ENCODE results near the gene FBN1.

Gene FBN1

DNA sequence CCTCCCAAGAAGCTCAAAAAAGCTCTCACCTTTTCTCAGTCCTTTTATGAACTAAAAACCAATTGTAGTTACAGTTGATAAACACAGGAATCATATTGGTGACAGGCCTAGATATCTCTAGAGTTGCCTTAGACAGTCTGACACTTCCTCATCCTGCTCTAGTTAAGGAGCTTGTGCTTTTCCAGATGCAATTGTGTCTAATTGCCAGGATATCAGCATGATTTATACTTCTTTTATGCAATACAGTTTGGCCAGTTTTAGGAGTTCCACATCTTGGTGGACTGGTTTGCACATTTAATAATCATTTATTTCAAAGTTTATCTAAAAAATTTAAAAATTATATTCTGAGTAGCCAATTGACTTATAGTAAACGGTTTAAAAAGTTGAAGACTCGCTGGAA is 218.6 kb downstream of the FBN1 start:
- no peak for DNase-seq (ENCODE audit: low read depth)

DNA sequence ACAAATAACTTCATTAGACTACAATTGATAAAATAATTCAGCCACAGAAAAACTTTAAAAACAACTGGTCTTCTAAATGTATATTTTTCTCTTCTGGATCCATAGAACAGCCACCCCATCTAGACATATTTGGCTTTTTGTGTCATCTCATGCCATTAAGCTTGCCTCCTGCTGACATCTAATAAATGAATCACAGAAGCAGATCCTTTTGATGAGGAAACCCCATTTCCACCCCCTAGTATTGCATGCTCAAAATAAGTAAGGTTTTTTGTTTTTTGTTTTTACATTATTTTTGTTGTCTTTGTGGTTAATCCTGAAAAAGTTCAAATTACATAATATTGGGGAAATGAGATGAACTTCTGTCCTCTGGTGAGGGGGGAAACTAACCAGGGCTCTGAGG is 219.5 kb downstream of the FBN1 start:
- DNase-seq (ENCODE audit: low read depth) = no peak

GRCh38 chr15:48425051-48425450 is 220.5 kb downstream of the FBN1 start:
- DNase-seq (ENCODE audit: low read depth) = no peak

GRCh38 chr15:48423896-48424475 is 221.5 kb downstream of the FBN1 start:
- no peak for DNase-seq (ENCODE audit: low read depth)

DNA sequence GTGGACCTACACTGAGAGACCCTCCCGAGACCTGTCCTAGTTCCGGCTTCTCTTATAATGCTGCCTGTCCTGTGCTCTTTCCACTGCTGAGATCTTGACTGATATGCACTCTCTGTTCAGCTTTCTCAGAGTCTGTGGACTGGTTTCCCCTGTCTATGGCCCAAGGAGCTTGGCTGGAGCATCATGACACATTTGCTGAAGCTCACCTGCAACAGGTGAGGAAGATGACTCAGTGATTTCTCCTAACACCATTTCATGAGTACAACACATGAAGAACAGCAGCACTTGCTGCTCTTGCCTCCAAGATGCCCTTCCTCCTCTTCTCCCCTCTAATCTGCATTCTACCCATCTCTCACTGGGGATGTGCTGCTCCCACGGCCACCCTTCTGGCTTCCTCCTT is 222.2 kb downstream of the FBN1 start:
- no peak for DNase-seq (ENCODE audit: low read depth)

DNA sequence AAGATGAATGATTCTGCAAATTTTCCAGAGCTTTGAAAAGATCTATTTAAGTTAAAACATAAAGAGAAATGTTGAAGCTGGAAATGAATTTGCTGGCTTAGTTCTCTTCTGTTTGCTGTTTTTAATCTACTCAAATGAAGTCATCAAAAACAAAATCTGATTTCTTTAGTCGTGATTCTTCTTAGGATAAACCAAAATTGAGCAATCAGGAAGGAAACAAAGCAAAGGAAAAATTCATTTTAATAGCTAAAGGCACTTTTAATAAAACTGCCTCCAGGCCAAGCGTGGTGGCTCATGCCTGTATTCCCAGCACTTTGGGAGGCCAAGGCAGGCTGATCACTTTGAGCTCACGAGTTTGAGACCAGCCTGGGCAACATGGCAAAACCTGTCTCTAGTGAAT is 223.1 kb downstream of the FBN1 start:
- DNase-seq (ENCODE audit: low read depth) = no peak

DNA sequence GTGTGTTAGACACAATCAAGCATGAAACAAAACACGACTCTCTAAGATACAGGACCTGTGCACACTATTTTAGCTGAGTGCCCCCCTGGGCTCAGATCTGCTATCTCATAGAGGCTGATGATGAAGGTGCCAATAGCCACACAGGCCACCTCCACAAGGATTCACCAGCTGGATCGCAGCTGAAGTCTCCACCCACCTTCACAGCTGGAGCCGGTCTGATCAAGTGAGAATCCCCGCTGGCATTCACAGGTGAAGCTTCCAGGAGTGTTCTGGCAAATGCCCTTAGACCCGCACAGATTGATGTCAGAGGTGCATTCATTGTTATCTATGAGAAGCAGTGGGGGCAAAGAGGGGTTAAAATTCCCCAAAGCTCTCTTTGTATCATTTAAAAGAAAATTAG is 224.1 kb downstream of the FBN1 start:
- DNase-seq (ENCODE audit: low read depth) = no peak

- DNase-seq (ENCODE audit: low read depth) = no peak
These were observed 225.6 kb downstream of the FBN1 start for GRCh38 chr15:48419896-48420295.

- DNase-seq (ENCODE audit: low read depth) = no peak
These were observed 227.2 kb downstream of the FBN1 start for GRCh38 chr15:48418343-48418742.

- no peak for DNase-seq (ENCODE audit: low read depth)
These were observed 229.2 kb downstream of the FBN1 start for GRCh38 chr15:48416301-48416700.

GRCh38 chr15:48415036-48415886 is 230.2 kb downstream of the FBN1 start:
- no peak for DNase-seq (ENCODE audit: low read depth)

DNA sequence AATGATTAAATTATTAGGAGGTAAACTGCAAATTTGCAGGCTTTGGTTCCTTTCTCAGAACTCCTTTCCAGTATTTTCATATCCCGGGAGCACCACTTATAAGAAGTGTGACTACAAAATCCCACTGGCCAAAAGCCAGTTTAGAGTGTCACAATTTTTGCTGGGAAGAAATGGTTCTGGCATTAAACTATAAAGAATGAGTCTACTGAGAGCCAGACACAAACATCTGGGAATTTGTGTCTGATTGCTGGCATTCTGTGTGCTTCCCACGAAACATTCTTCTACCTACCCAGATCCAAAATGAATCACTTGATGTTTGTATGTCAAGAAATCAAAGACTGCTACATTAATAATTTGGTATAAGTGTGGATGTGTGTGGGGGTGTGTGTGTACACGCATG is 231.5 kb downstream of the FBN1 start:
- DNase-seq (ENCODE audit: low read depth) = no peak

DNA sequence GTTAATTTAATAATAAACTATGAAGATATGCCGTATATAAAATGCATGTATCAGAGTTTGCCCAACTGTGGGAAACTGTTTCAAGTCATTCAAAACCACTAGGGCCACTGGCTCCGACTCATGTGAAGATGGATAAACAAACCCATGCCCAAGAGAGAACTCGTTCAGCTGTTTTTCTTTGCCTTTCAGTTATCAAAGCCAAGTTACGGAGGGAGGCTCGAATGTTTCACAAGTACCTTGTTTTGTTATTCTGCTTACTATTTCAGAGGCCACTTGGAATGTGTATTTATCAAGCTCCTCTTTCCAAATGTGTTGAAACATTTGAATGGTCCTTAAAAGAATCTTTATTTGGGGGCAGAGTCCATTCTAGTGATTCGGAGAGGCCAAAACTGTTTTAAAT is 232.2 kb downstream of the FBN1 start:
- DNase-seq (ENCODE audit: low read depth) = no peak

GRCh38 chr15:48411971-48412591 is 233.4 kb downstream of the FBN1 start:
- no peak for DNase-seq (ENCODE audit: low read depth)

DNA sequence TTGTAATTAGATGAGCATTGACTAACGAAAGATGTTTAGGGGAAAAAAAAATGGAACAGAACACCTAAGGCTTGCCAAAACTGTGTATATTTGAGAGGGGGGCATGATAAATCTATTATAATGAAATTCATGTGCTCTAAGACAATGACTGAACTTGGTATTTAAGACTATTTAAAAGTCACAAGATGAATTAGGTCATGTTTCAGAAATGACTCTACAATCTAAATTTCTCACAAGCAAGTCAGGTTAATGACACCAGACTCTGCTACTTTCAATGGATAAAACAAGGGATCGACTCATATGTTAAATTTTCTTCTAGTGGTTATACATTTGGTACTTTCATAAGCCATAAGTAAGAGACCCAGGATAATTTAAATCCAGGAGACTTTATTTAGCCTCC is 235.9 kb downstream of the FBN1 start:
- DNase-seq (ENCODE audit: low read depth) = no peak

DNA sequence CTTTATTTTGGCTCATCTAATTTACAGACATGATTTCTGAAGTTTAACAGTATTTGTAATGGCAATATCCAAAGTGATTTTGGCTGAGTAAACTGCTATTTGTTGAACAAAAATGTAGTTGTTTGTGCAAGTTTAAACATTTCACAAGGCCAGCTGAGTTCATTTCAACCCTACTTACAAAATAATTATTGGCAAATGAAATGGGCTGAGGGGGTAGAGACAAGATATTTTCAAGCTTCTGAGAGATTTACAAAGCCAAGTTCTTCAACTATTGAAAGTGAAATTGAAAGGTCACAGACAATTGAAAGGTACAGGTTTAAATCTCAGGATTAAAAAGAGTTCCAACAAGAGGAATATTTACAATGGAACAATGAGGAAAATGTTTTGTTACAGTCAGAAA is 237.2 kb downstream of the FBN1 start:
- no peak for DNase-seq (ENCODE audit: low read depth)

DNA sequence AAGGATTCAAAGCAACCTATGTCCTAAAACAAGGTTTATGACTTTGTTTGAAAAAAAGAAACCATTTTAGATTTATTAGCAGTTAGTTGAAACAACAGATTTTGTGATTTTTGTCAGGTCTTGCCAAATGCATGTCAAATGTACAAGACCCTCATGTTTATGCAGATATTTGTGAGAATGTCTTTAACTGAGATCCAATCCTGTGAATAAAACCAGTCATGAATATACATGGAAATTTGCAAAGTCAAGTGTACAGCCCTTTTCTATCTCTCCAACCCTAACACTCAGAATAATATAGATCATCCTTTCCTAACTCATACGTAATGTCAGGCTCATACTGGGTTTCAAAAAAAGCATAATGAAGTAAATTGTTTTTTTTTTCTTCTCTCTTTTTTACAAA is 237.9 kb downstream of the FBN1 start:
- DNase-seq (ENCODE audit: low read depth) = no peak

DNA sequence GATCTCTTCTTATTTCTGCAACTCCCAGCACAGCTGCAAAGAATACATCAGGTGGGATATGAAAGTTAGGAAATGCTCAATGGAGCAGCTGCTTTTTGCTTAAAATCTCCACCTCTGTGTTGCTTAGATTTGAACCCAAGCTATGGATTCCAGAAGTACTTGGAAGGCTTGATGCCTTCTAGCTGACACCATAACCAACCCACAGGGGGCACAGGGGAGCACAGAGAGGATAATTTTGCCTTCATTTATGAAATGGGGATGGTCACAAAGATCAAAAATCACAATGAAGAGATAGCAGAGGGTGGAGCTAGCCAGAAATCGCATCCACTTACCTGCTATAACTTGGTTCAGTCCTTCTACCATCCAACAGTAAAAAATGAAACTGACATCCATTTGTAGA is 238.6 kb downstream of the FBN1 start:
- no peak for DNase-seq (ENCODE audit: low read depth)

DNA sequence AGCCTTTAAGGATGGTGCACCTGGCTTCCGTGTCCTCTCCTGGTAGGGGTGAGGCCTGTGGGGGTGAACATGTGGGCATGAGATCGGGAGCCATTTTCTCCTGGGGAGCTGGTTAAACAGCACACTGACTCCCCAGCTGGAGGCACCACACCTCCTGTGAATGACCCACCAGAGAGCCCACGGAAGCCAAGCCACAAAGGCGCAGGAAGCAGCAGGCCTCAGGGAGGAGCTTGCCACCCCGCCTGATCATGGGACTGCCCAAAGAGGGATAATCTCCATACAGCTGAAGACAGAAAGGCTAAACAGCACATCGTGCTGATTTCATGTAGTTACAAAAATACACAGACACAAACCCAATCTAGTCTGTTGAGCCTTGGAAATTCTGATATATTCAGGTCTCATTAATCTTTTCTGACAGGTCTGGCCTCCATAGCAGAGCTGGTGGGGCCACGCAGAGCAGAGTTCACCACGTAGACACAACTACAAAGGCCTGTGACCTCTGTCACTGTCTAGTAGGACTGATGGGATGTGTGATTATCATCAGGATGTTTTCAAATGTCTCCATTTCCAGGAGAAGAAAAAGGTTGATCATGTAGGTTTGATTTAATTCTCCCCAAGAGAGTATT is 239.1 kb downstream of the FBN1 start:
- DNase-seq (ENCODE audit: low read depth) = no peak

- DNase-seq (ENCODE audit: low read depth) = no peak
These were observed 242.9 kb downstream of the FBN1 start for GRCh38 chr15:48402427-48403177.

DNA sequence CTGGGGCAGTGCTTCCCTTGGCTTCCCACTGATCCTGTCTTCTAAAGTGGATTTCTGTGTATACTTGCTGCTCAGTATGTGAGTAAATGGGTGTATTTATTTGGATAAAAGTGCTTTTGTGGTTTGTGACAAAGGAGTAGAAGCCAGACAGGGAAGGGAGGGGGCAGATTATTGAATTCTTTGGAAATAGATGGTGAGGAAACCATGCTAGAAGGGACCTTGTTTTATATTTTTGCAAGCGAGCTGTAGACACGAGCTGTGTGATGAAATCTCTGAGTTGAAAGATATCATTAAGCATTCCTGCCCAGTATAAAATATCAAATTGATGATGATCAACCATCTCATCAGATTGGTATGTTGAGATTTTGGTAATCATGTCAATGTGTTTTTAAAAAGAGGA is 245.4 kb downstream of the FBN1 start:
- DNase-seq (ENCODE audit: low read depth) = no peak

- DNase-seq (ENCODE audit: low read depth) = no peak
These were observed 247.7 kb downstream of the FBN1 start for GRCh38 chr15:48397841-48398240.
